Measurements from ENCODE around the gene GALNT2. TPM values are rescaled to one million over a fixed set of nuclear protein-coding genes. Genes with fewer than 3 reads are reported as not detected.

GALNT2 gene
- total and polyA plus RNA-seq, 2 experiments from 2014 or later = 17.8 to 48.3 TPM

- Histone ChIP-seq H3F3A (replicated peaks; ENCODE audit: low read depth) (no peaks in the 10 kb centered on the region), H3K4me2 (peak overlapping the region; percentile 58), H3K4me1 (ENCODE audit: insufficient read depth) (peaks cover 34% of the 10 kb centered on the region), H3K27me3 (ENCODE audit: insufficient read depth) (no peaks in the 10 kb centered on the region), H4K20me1 (replicated peaks; ENCODE audit: insufficient read depth) (no peaks in the 10 kb centered on the region), H2AFZ (no peak overlapping the region), H3K79me2 (replicated peaks; ENCODE audit: insufficient read depth) (no peaks in the 10 kb centered on the region), H3K9me2 (ENCODE audit: insufficient read depth) (no peaks in the 10 kb centered on the region), H3K36me3 (ENCODE audit: insufficient read depth) (no peaks in the 10 kb centered on the region), H3K4me3 (0 out of 2 replicates have a peak overlapping the region, but pooled peaks have one; percentile 16), H3K27ac (ENCODE audit: low read depth) (peak overlapping the region; percentile 43; the same call in 1 of the 2 replicates)
- peaks cover 4% of the 10 kb centered on the region; the same call in 1 of the 3 replicates for H3K9me3 Mint-ChIP-seq
- H3K4me1 Mint-ChIP-seq = peaks cover 43% of the 10 kb centered on the region
- peak; percentile 48 for ATAC-seq
- H3K27ac Mint-ChIP-seq = peak overlapping the region; percentile 53; the same call in 1 of the 2 replicates
- H3K36me3 Mint-ChIP-seq (ENCODE audit: low read depth) = peaks cover 9% of the 10 kb centered on the region; the same call in 2 of the 3 replicates
- H3K27me3 Mint-ChIP-seq (ENCODE audit: insufficient read depth, low read depth, poor library complexity) = peaks cover 5% of the 10 kb centered on the region
- H3K4me3 Mint-ChIP-seq = no peak overlapping the region
- DNase-seq (ENCODE audit: low spot score) = peak; percentile 38
- no peak for TF ChIP-seq NANOG (IDR thresholded peaks at IDR 0.05; ENCODE audit: borderline replicate concordance)
- TF ChIP-seq POLR2AphosphoS5 (IDR thresholded peaks at IDR 0.05; ENCODE audit: low read depth) = no peak
- TF ChIP-seq JUNB (IDR thresholded peaks at IDR 0.05; ENCODE audit: unreplicated experiment) = no peak
- TF ChIP-seq ETS1 (IDR thresholded peaks at IDR 0.05) = no peak
- TF ChIP-seq, protein P1, sequence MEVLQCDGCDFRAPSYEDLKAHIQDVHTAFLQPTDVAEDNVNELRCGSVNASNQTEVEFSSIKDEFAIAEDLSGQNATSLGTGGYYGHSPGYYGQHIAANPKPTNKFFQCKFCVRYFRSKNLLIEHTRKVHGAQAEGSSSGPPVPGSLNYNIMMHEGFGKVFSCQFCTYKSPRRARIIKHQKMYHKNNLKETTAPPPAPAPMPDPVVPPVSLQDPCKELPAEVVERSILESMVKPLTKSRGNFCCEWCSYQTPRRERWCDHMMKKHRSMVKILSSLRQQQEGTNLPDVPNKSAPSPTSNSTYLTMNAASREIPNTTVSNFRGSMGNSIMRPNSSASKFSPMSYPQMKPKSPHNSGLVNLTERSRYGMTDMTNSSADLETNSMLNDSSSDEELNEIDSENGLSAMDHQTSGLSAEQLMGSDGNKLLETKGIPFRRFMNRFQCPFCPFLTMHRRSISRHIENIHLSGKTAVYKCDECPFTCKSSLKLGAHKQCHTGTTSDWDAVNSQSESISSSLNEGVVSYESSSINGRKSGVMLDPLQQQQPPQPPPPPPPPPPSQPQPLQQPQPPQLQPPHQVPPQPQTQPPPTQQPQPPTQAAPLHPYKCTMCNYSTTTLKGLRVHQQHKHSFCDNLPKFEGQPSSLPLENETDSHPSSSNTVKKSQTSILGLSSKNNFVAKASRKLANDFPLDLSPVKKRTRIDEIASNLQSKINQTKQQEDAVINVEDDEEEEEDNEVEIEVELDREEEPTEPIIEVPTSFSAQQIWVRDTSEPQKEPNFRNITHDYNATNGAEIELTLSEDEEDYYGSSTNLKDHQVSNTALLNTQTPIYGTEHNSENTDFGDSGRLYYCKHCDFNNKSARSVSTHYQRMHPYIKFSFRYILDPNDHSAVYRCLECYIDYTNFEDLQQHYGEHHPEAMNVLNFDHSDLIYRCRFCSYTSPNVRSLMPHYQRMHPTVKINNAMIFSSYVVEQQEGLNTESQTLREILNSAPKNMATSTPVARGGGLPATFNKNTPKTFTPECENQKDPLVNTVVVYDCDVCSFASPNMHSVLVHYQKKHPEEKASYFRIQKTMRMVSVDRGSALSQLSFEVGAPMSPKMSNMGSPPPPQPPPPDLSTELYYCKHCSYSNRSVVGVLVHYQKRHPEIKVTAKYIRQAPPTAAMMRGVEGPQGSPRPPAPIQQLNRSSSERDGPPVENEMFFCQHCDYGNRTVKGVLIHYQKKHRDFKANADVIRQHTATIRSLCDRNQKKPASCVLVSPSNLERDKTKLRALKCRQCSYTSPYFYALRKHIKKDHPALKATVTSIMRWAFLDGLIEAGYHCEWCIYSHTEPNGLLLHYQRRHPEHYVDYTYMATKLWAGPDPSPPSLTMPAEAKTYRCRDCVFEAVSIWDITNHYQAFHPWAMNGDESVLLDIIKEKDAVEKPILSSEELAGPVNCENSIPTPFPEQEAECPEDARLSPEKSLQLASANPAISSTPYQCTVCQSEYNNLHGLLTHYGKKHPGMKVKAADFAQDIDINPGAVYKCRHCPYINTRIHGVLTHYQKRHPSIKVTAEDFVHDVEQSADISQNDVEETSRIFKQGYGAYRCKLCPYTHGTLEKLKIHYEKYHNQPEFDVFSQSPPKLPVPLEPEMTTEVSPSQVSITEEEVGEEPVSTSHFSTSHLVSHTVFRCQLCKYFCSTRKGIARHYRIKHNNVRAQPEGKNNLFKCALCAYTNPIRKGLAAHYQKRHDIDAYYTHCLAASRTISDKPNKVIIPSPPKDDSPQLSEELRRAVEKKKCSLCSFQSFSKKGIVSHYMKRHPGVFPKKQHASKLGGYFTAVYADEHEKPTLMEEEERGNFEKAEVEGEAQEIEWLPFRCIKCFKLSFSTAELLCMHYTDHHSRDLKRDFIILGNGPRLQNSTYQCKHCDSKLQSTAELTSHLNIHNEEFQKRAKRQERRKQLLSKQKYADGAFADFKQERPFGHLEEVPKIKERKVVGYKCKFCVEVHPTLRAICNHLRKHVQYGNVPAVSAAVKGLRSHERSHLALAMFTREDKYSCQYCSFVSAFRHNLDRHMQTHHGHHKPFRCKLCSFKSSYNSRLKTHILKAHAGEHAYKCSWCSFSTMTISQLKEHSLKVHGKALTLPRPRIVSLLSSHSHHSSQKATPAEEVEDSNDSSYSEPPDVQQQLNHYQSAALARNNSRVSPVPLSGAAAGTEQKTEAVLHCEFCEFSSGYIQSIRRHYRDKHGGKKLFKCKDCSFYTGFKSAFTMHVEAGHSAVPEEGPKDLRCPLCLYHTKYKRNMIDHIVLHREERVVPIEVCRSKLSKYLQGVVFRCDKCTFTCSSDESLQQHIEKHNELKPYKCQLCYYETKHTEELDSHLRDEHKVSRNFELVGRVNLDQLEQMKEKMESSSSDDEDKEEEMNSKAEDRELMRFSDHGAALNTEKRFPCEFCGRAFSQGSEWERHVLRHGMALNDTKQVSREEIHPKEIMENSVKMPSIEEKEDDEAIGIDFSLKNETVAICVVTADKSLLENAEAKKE (CRISPR knock-in tag; IDR thresholded peaks at IDR 0.05) = no peak
- TF ChIP-seq, protein P2, sequence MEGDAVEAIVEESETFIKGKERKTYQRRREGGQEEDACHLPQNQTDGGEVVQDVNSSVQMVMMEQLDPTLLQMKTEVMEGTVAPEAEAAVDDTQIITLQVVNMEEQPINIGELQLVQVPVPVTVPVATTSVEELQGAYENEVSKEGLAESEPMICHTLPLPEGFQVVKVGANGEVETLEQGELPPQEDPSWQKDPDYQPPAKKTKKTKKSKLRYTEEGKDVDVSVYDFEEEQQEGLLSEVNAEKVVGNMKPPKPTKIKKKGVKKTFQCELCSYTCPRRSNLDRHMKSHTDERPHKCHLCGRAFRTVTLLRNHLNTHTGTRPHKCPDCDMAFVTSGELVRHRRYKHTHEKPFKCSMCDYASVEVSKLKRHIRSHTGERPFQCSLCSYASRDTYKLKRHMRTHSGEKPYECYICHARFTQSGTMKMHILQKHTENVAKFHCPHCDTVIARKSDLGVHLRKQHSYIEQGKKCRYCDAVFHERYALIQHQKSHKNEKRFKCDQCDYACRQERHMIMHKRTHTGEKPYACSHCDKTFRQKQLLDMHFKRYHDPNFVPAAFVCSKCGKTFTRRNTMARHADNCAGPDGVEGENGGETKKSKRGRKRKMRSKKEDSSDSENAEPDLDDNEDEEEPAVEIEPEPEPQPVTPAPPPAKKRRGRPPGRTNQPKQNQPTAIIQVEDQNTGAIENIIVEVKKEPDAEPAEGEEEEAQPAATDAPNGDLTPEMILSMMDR (conservative IDR thresholded peaks at IDR 0.05; ENCODE audit: low read depth in 2 of 2) = no peak
- TF ChIP-seq CREB1 (CRISPR knock-in tag; IDR thresholded peaks at IDR 0.05; ENCODE audit: low read depth) = no peak
- TF ChIP-seq ZNF114 (CRISPR knock-in tag; IDR thresholded peaks at IDR 0.05) = no peak
- no peak for TF ChIP-seq STAT1 (IDR thresholded peaks at IDR 0.05; ENCODE audit: unreplicated experiment)
- TF ChIP-seq, protein P3, sequence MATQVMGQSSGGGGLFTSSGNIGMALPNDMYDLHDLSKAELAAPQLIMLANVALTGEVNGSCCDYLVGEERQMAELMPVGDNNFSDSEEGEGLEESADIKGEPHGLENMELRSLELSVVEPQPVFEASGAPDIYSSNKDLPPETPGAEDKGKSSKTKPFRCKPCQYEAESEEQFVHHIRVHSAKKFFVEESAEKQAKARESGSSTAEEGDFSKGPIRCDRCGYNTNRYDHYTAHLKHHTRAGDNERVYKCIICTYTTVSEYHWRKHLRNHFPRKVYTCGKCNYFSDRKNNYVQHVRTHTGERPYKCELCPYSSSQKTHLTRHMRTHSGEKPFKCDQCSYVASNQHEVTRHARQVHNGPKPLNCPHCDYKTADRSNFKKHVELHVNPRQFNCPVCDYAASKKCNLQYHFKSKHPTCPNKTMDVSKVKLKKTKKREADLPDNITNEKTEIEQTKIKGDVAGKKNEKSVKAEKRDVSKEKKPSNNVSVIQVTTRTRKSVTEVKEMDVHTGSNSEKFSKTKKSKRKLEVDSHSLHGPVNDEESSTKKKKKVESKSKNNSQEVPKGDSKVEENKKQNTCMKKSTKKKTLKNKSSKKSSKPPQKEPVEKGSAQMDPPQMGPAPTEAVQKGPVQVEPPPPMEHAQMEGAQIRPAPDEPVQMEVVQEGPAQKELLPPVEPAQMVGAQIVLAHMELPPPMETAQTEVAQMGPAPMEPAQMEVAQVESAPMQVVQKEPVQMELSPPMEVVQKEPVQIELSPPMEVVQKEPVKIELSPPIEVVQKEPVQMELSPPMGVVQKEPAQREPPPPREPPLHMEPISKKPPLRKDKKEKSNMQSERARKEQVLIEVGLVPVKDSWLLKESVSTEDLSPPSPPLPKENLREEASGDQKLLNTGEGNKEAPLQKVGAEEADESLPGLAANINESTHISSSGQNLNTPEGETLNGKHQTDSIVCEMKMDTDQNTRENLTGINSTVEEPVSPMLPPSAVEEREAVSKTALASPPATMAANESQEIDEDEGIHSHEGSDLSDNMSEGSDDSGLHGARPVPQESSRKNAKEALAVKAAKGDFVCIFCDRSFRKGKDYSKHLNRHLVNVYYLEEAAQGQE (IDR thresholded peaks at IDR 0.05; ENCODE audit: unreplicated experiment) = no peak
- no peak for TF ChIP-seq EZH2phosphoT487 (IDR thresholded peaks at IDR 0.05; ENCODE audit: unreplicated experiment)
- TF ChIP-seq ZNF331 (CRISPR knock-in tag; IDR thresholded peaks at IDR 0.05; ENCODE audit: low read depth) = no peak
- TF ChIP-seq EZH2 (IDR thresholded peaks at IDR 0.05; ENCODE audit: low read depth, unreplicated experiment) = no peak
Measured at GRCh38 chr1:230231774-230232145, 164.7 kb downstream of the GALNT2 start.

Data from GM23338 (cell line).